Uterus (tissue), 2 donors: ENCODE results near the gene ASPSCR1.

ENCODE experiments used
- CTCF ChIP-seq, 4 experiments: fragments of 200-600 bp in 2 of 4; fragments of 450-650 bp in 2 of 4; sonication (generic) in 2 of 4; IDR thresholded peaks; one replicate each; pipeline ENCODE4 v1.5.1; 2016 to 2019; ENCODE audit warnings: antibody characterized with exemption in 4 of 4, mild to moderate bottlenecking in 2 of 4, moderate library complexity in 1 of 4
- POLR2A ChIP-seq, 2 donors: fragments of 450-650 bp; IDR thresholded peaks; one replicate each; pipeline ENCODE4 v1.6.1; 2016; ENCODE audit warnings: antibody characterized with exemption in 2 of 2, mild to moderate bottlenecking in 1 of 2, moderate library complexity in 1 of 2

GRCh38 chr17:82043507-82043906, 66.1 kb downstream of the ASPSCR1 start:
- TF ChIP-seq CTCF (IDR thresholded peaks at IDR 0.05) (no peak), POLR2A (IDR thresholded peaks at IDR 0.05) (no peak)
